ENCODE data around the gene SQOR. TPM values are rescaled to one million over a fixed set of nuclear protein-coding genes. Genes with fewer than 3 reads are reported as not detected.

Gene SQOR
- total and polyA plus RNA-seq, 2 donors: 33.5 to 34.0 TPM

GRCh38 chr15:45677797-45678196, 43.0 kb downstream of the SQOR start:
- DNase-seq (ENCODE audit: low read depth in 6 of 9, low spot score in 9 of 9): no peak
- peaks cover 6 to 29% of the 10 kb centered on the region in 2 donors for H3K36me3 ChIP-seq (ENCODE audit: control insufficient read depth in 2 of 2, insufficient read depth in 2 of 2, low read length in 1 of 2)

GRCh38 chr15:45678459-45679178, 43.8 kb downstream of the SQOR start:
- no peaks in the 10 kb centered on the region for H3K9me3 ChIP-seq (ENCODE audit: control insufficient read depth in 2 of 2, insufficient read depth in 1 of 2, low read length in 1 of 2)
- H3K27ac ChIP-seq (ENCODE audit: low read depth in 1 of 2, low read length in 1 of 2): no peak overlapping the region
- no peaks in the 10 kb centered on the region for H3K4me1 ChIP-seq (ENCODE audit: control insufficient read depth in 2 of 2, insufficient read depth in 2 of 2, low read length in 2 of 2)
- no peaks in the 10 kb centered on the region for H3K27me3 ChIP-seq (ENCODE audit: control insufficient read depth in 2 of 2, insufficient read depth in 1 of 2, low read length in 1 of 2)
- H3K36me3 ChIP-seq (ENCODE audit: control insufficient read depth in 2 of 2, insufficient read depth in 2 of 2, low read length in 1 of 2): peaks cover 10 to 32% of the 10 kb centered on the region in 2 donors
- 94% methylated on average over 4 of the region's 4 CpGs for WGBS
- no peak for DNase-seq (ENCODE audit: low read depth in 6 of 9, low spot score in 9 of 9)
- no peak overlapping the region for H3K4me3 ChIP-seq (ENCODE audit: low read length in 2 of 2)

More at GRCh38 chr15:45677797-45678196, 43.0 kb downstream of the SQOR start:
- H3K27me3 ChIP-seq (ENCODE audit: control insufficient read depth in 2 of 2, insufficient read depth in 1 of 2, low read length in 1 of 2): no peaks in the 10 kb centered on the region
- H3K27ac ChIP-seq (ENCODE audit: low read depth in 1 of 2, low read length in 1 of 2): no peak overlapping the region
- H3K9me3 ChIP-seq (ENCODE audit: control insufficient read depth in 2 of 2, insufficient read depth in 1 of 2, low read length in 1 of 2): no peaks in the 10 kb centered on the region
- H3K4me1 ChIP-seq (ENCODE audit: control insufficient read depth in 2 of 2, insufficient read depth in 2 of 2, low read length in 2 of 2): no peaks in the 10 kb centered on the region
- WGBS: 97% methylated on average over 7 of the region's 7 CpGs
- H3K4me3 ChIP-seq (ENCODE audit: low read length in 2 of 2): no peak overlapping the region

GRCh38 chr15:45684533-45684932, 49.7 kb downstream of the SQOR start:
- no peak overlapping the region for H3K4me3 ChIP-seq (ENCODE audit: low read length in 2 of 2)
- H3K4me1 ChIP-seq (ENCODE audit: control insufficient read depth in 2 of 2, insufficient read depth in 2 of 2, low read length in 2 of 2): no peaks in the 10 kb centered on the region
- 96% methylated on average over 2 of the region's 2 CpGs for WGBS
- no peak for DNase-seq (ENCODE audit: low read depth in 6 of 9, low spot score in 9 of 9)
- H3K27me3 ChIP-seq (ENCODE audit: control insufficient read depth in 2 of 2, insufficient read depth in 1 of 2, low read length in 1 of 2): no peaks in the 10 kb centered on the region
- H3K27ac ChIP-seq (ENCODE audit: low read depth in 1 of 2, low read length in 1 of 2): no peak overlapping the region
- no peaks in the 10 kb centered on the region for H3K9me3 ChIP-seq (ENCODE audit: control insufficient read depth in 2 of 2, insufficient read depth in 1 of 2, low read length in 1 of 2)
- H3K36me3 ChIP-seq (ENCODE audit: control insufficient read depth in 2 of 2, insufficient read depth in 2 of 2, low read length in 1 of 2): peaks cover 9 to 28% of the 10 kb centered on the region in 2 donors

- H3K9me3 ChIP-seq (ENCODE audit: control insufficient read depth in 2 of 2, insufficient read depth in 1 of 2, low read length in 1 of 2): no peaks in the 10 kb centered on the region
- no peaks in the 10 kb centered on the region for H3K4me1 ChIP-seq (ENCODE audit: control insufficient read depth in 2 of 2, insufficient read depth in 2 of 2, low read length in 2 of 2)
- H3K27ac ChIP-seq (ENCODE audit: low read depth in 1 of 2, low read length in 1 of 2): no peak overlapping the region
- H3K4me3 ChIP-seq (ENCODE audit: low read length in 2 of 2): no peak overlapping the region
- H3K27me3 ChIP-seq (ENCODE audit: control insufficient read depth in 2 of 2, insufficient read depth in 1 of 2, low read length in 1 of 2): no peaks in the 10 kb centered on the region
- H3K36me3 ChIP-seq (ENCODE audit: control insufficient read depth in 2 of 2, insufficient read depth in 2 of 2, low read length in 1 of 2): peaks cover 11 to 42% of the 10 kb centered on the region in 2 donors
- over 99% methylated on average over 4 of the region's 4 CpGs for WGBS
- no peak for DNase-seq (ENCODE audit: low read depth in 6 of 9, low spot score in 9 of 9)
Measured at GRCh38 chr15:45689616-45690015, 54.8 kb downstream of the SQOR start.

DNA sequence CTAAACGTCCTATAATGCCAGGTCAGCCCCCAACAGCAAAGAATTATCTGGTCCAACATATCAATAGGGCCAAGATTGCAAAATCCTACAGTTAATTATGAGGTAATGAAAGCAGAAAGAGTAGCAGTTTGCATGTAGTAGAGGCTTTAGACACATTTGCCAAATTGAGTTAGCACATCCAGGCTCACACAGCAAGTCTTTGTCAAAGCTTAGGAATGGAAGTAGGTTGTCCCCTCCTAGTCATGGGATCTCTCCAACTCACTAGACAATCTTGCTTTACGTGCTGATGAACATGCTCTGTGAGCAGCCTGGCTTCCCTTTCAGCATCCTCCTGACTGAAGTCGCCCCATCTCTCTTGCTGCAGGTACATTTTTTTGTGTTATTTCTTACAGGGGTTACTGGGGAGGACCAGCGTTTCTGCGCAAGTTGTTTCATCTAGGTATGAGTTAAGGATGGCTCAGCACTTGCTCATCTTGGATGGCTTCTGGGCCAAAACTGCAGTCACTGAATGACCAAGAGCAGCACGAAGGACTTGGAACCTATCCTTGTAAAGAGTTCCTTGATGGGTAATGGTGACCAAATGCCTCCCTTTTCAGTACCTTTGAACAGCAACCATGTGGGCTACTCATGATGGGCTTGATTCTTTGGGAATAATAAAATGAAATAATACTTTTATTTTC, 55.9 kb downstream of the SQOR start:
- 96% methylated on average over 6 of the region's 6 CpGs for WGBS
- no peak overlapping the region for H3K27ac ChIP-seq (ENCODE audit: low read depth in 1 of 2, low read length in 1 of 2)
- H3K36me3 ChIP-seq (ENCODE audit: control insufficient read depth in 2 of 2, insufficient read depth in 2 of 2, low read length in 1 of 2): peaks cover 11 to 36% of the 10 kb centered on the region in 2 donors
- H3K27me3 ChIP-seq (ENCODE audit: control insufficient read depth in 2 of 2, insufficient read depth in 1 of 2, low read length in 1 of 2): no peaks in the 10 kb centered on the region
- H3K9me3 ChIP-seq (ENCODE audit: control insufficient read depth in 2 of 2, insufficient read depth in 1 of 2, low read length in 1 of 2): no peaks in the 10 kb centered on the region
- no peak overlapping the region for H3K4me3 ChIP-seq (ENCODE audit: low read length in 2 of 2)
- H3K4me1 ChIP-seq (ENCODE audit: control insufficient read depth in 2 of 2, insufficient read depth in 2 of 2, low read length in 2 of 2): no peaks in the 10 kb centered on the region
- DNase-seq (ENCODE audit: low read depth in 6 of 9, low spot score in 9 of 9): no peak

DNA sequence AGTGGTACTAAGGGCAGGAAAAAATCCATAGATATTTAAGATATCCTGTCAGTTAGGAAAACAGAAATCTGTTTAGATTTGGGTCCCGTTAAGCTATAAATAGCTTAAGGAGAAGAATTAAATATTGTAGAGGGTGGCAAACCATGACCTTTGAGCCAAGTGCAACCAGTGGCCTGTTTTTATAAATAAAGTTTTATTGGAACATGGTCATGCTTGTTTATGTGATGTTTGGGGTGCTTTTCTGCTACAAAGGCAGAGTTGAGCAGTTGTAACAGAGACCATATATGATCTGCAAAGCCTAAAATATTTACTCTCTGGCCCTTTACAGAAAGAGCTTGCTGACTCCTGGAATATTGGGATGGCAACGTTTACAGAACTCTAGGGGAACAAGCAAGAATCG, 66.3 kb downstream of the SQOR start:
- Histone ChIP-seq H3K9me3 (ENCODE audit: control insufficient read depth in 2 of 2, insufficient read depth in 1 of 2, low read length in 1 of 2) (peaks cover 1 to 3% of the 10 kb centered on the region in 2 donors), H3K4me3 (ENCODE audit: low read length in 2 of 2) (no peak overlapping the region), H3K27ac (ENCODE audit: low read depth in 1 of 2, low read length in 1 of 2) (no peak overlapping the region), H3K4me1 (ENCODE audit: control insufficient read depth in 2 of 2, insufficient read depth in 2 of 2, low read length in 2 of 2) (peaks cover 5 to 11% of the 10 kb centered on the region in 2 donors), H3K36me3 (ENCODE audit: control insufficient read depth in 2 of 2, insufficient read depth in 2 of 2, low read length in 1 of 2) (no peaks in the 10 kb centered on the region), H3K27me3 (ENCODE audit: control insufficient read depth in 2 of 2, insufficient read depth in 1 of 2, low read length in 1 of 2) (peaks cover 12 to 32% of the 10 kb centered on the region in 2 donors)
- no peak for DNase-seq (ENCODE audit: low read depth in 6 of 9, low spot score in 9 of 9)
- WGBS: 97% methylated on average over 3 of the region's 3 CpGs

GRCh38 chr15:45702041-45702440, 67.2 kb downstream of the SQOR start:
- Histone ChIP-seq H3K9me3 (ENCODE audit: control insufficient read depth in 2 of 2, insufficient read depth in 1 of 2, low read length in 1 of 2) (peaks cover 1 to 3% of the 10 kb centered on the region in 2 donors), H3K4me1 (ENCODE audit: control insufficient read depth in 2 of 2, insufficient read depth in 2 of 2, low read length in 2 of 2) (peaks cover 5 to 11% of the 10 kb centered on the region in 2 donors), H3K27ac (ENCODE audit: low read depth in 1 of 2, low read length in 1 of 2) (no peak overlapping the region), H3K4me3 (ENCODE audit: low read length in 2 of 2) (no peak overlapping the region), H3K27me3 (ENCODE audit: control insufficient read depth in 2 of 2, insufficient read depth in 1 of 2, low read length in 1 of 2) (peaks cover 12 to 32% of the 10 kb centered on the region in 2 donors), H3K36me3 (ENCODE audit: control insufficient read depth in 2 of 2, insufficient read depth in 2 of 2, low read length in 1 of 2) (no peaks in the 10 kb centered on the region)
- WGBS: 99% methylated on average over 3 of the region's 3 CpGs
- DNase-seq (ENCODE audit: low read depth in 6 of 9, low spot score in 9 of 9): no peak

DNA sequence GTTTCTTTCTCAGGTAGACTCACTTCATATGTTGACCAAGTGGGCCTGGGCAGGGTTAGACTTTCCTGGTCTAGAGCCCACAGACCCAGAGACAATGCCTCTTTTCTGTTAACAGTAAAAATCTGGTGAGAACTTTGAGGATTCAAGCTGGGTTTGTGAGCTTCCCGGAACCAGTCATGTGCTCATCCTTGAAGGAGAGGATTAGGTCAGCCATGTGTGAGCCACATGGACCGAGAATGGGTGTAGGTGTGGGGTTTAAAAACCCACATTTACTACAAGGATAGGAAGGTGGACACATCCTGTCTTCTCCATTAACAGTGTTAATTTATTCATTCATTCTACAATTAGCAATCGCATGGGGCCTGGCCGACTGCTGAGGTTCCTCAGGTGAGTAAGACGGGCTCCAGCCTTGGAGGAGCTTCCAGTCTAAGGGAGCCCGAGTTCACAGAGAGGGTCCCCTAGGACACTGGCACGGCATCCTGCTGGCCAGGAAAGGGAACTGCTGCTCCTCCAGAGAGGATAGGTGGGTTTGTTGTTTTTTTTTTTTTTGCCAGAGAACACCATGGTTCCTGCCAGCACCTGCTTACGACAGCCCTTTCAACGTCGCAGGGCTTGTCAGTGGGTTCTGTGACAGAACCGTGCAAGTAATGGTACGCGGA, 69.0 kb downstream of the SQOR start:
- peaks cover 1 to 3% of the 10 kb centered on the region in 2 donors for H3K9me3 ChIP-seq (ENCODE audit: control insufficient read depth in 2 of 2, insufficient read depth in 1 of 2, low read length in 1 of 2)
- H3K36me3 ChIP-seq (ENCODE audit: control insufficient read depth in 2 of 2, insufficient read depth in 2 of 2, low read length in 1 of 2): no peaks in the 10 kb centered on the region
- H3K4me1 ChIP-seq (ENCODE audit: control insufficient read depth in 2 of 2, insufficient read depth in 2 of 2, low read length in 2 of 2): peaks cover 5 to 11% of the 10 kb centered on the region in 2 donors
- peaks cover 12 to 32% of the 10 kb centered on the region in 2 donors for H3K27me3 ChIP-seq (ENCODE audit: control insufficient read depth in 2 of 2, insufficient read depth in 1 of 2, low read length in 1 of 2)
- H3K27ac ChIP-seq (ENCODE audit: low read depth in 1 of 2, low read length in 1 of 2): no peak overlapping the region
- H3K4me3 ChIP-seq (ENCODE audit: low read length in 2 of 2): no peak overlapping the region
- WGBS: 40% methylated on average over 13 of the region's 13 CpGs
- DNase-seq (ENCODE audit: low read depth in 6 of 9, low spot score in 9 of 9): no peak

All from thymus (tissue), 11 donors.